ENCODE data around the gene INPP5K. TPM values are rescaled to one million over a fixed set of nuclear protein-coding genes. Genes with fewer than 3 reads are reported as not detected.

INPP5K gene
- total RNA-seq, 1 donor from 2014 or later = 50.0 TPM

GRCh38 chr17:1505586-1505985, 10.8 kb downstream of the INPP5K start:
- ChIA-PET POLR2A (interaction anchor here (0.7 kb wide), 1 partner anchor 140 kb away, joined by 3 read pairs; no protein-coding TSS in a partner anchor), CTCF (no interaction called here)
- Mint-ChIP-seq H3K9me3 (no peaks in the 10 kb centered on the region), H3K4me1 (no peaks in the 10 kb centered on the region), H3K36me3 (ENCODE audit: low read depth) (peaks cover 52% of the 10 kb centered on the region), H3K27ac (no peak overlapping the region), H3K4me3 (no peak overlapping the region), H3K27me3 (no peaks in the 10 kb centered on the region)
- no peak for TF ChIP-seq CTCF (IDR thresholded peaks at IDR 0.05)
- DNase-seq (no peak), ATAC-seq (ENCODE audit: low read depth) (no peak)
- intact Hi-C loops (cut with micrococcal nuclease) = no loop called here

DNA sequence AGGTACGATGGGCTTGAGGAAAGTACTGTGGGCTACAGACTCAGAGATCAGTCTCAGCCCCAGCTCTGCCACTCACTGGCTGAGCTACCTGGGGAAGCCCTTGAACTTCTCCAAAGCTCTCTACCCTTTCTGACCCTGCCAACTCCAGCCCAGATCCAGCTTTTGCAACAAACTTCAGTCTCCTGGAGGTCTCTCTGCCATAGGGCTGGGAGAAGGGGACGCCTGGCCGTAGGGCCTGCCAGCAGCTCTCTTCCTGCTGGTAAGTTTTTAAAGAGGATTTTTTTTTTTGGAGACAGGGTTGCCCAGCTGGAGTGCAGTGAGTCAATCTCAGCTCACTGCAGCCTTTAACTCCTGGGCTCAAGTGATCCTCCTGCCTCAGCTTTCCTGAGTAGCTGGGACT, 11.5 kb downstream of the INPP5K start:
- H3K9me3 Mint-ChIP-seq = no peaks in the 10 kb centered on the region
- H3K4me1 Mint-ChIP-seq = no peaks in the 10 kb centered on the region
- TF ChIP-seq CTCF (IDR thresholded peaks at IDR 0.05) = no peak
- intact Hi-C loops (cut with micrococcal nuclease) = no loop called here
- H3K4me3 Mint-ChIP-seq = no peak overlapping the region
- ChIA-PET POLR2A (no interaction called here), CTCF (interaction anchor here (0.8 kb wide), 1 partner anchor 139 kb away, joined by 3 read pairs; no protein-coding TSS in a partner anchor)
- DNase-seq = no peak
- no peak overlapping the region for H3K27ac Mint-ChIP-seq
- H3K27me3 Mint-ChIP-seq = no peaks in the 10 kb centered on the region
- peaks cover 46% of the 10 kb centered on the region for H3K36me3 Mint-ChIP-seq (ENCODE audit: low read depth)
- no peak for ATAC-seq (ENCODE audit: low read depth)

GRCh38 chr17:1503699-1504098, 12.7 kb downstream of the INPP5K start:
- peaks cover 40% of the 10 kb centered on the region for H3K36me3 Mint-ChIP-seq (ENCODE audit: low read depth)
- H3K9me3 Mint-ChIP-seq = no peaks in the 10 kb centered on the region

DNA sequence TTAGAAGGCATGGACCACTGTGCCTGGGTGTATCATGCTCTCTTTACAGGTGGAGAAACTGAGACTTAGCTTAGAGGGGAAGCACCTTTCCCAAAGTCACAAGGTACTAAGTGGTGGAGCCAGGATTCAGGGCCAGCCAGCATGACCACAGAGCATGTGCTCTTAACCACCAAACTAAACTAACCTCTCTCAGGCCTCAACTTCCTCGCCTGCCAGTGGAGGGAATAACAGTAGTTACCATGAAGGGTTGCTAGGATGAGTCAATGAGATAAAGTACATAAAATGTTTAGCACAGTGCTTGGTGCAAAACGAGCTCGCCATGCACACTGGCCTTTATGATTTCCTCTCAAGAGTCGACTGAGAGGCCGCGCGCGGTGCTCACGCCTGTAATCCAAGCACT, 17.5 kb downstream of the INPP5K start:
- ATAC-seq (ENCODE audit: low read depth) (no peak), DNase-seq (no peak)
- Mint-ChIP-seq H3K4me1 (peaks cover under 1% of the 10 kb centered on the region), H3K9me3 (no peaks in the 10 kb centered on the region), H3K27me3 (no peaks in the 10 kb centered on the region), H3K4me3 (no peak overlapping the region), H3K36me3 (ENCODE audit: low read depth) (peaks cover 30% of the 10 kb centered on the region), H3K27ac (no peak overlapping the region)
- no peak for TF ChIP-seq CTCF (IDR thresholded peaks at IDR 0.05)
- CTCF ChIA-PET = interaction anchor here (1.6 kb wide), 1 partner anchor 16 kb away, joined by 5 read pairs; no protein-coding TSS in a partner anchor
- POLR2A ChIA-PET = interaction anchor here (0.7 to 1.1 kb wide), 2 partner anchors 10 to 35 kb away, joined by 3 to 4 read pairs; no protein-coding TSS in a partner anchor
- intact Hi-C loops (cut with micrococcal nuclease) = no loop called here

More at GRCh38 chr17:1503699-1504098, 12.7 kb downstream of the INPP5K start:
- POLR2A ChIA-PET = no interaction called here
- Mint-ChIP-seq H3K27ac (no peak overlapping the region), H3K4me3 (no peak overlapping the region), H3K4me1 (no peaks in the 10 kb centered on the region), H3K27me3 (no peaks in the 10 kb centered on the region)
- intact Hi-C loops (cut with micrococcal nuclease) = no loop called here
- CTCF ChIA-PET = no interaction called here
- TF ChIP-seq CTCF (IDR thresholded peaks at IDR 0.05) = no peak
- no peak for ATAC-seq (ENCODE audit: low read depth)
- no peak for DNase-seq

DNA sequence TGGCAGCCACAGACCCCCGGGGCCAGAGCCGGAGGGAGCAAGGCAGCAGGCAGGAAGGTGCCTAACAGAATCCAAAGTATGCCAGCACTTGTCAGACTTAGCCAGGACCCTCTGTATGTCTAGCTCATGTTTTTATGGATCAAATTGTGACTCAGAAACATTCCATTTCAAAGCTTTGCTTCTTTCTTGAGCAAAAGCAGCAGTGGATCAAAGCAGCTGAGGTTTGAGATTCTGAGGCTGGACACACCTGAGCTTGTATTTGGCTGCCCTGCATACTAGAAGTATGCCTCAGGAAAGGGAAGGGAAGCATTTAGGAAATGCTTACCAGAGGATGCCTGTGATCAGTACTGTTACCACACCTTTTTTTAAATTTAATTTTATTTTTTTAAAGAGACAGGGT, 18.2 kb downstream of the INPP5K start:
- no peak for TF ChIP-seq CTCF (IDR thresholded peaks at IDR 0.05)
- intact Hi-C loops (cut with micrococcal nuclease) = no loop called here
- CTCF ChIA-PET = interaction anchor here (1.6 kb wide), 1 partner anchor 17 kb away, joined by 5 read pairs; no protein-coding TSS in a partner anchor
- POLR2A ChIA-PET = interaction anchor here (0.7 to 1.1 kb wide), 2 partner anchors 10 to 34 kb away, joined by 3 to 4 read pairs; no protein-coding TSS in a partner anchor
- H3K36me3 Mint-ChIP-seq (ENCODE audit: low read depth) = peaks cover 28% of the 10 kb centered on the region
- H3K27ac Mint-ChIP-seq = no peak overlapping the region
- no peaks in the 10 kb centered on the region for H3K27me3 Mint-ChIP-seq
- ATAC-seq (ENCODE audit: low read depth) (no peak), DNase-seq (no peak)
- no peaks in the 10 kb centered on the region for H3K9me3 Mint-ChIP-seq
- peaks cover 6% of the 10 kb centered on the region for H3K4me1 Mint-ChIP-seq
- no peak overlapping the region for H3K4me3 Mint-ChIP-seq
